ENCODE data around the gene TMEM95. TPM values are rescaled to one million over a fixed set of nuclear protein-coding genes. Genes with fewer than 3 reads are reported as not detected.
"Not testable (repeated sequence)": the region's sequence is repeated elsewhere in the genome, so short reads cannot be mapped to it uniquely, and the experiment has no call there.

TMEM95 gene
- total RNA-seq, 1 experiment from 2014 or later, result not detected

- H4K20me1 ChIP-seq (ENCODE audit: insufficient read depth), result no peaks in the 10 kb centered on the region
- no peak overlapping the region for H3K4me3 ChIP-seq (replicated peaks in 1 of 2; ENCODE audit: low read depth in 1 of 2, low read length in 2 of 2)
- ChIA-PET CTCF (no interaction called here), POLR2A (no interaction called here), RAD21 (ENCODE audit: low non-redundant PET in 1 of 2, low total read pairs in 2 of 2, uncharacterized antibody in 2 of 2, unreplicated experiment in 2 of 2) (no interaction called here)
- TF ChIP-seq POLR2AphosphoS5 (IDR thresholded peaks at IDR 0.05; ENCODE audit: low read depth, low read length) (no peak), CTCF (IDR thresholded peaks at IDR 0.05 in 2 of 3, conservative IDR thresholded peaks at IDR 0.05 in 1 of 3; ENCODE audit: borderline replicate concordance in 1 of 3, insufficient read depth in 1 of 3, low read depth in 2 of 3, low read length in 2 of 3) (no peak), SRF (IDR thresholded peaks at IDR 0.05; ENCODE audit: low read depth) (no peak), FOSL1 (IDR thresholded peaks at IDR 0.05; ENCODE audit: low read depth) (no peak), POLR2A (IDR thresholded peaks at IDR 0.05; ENCODE audit: borderline replicate concordance, extremely low read depth, insufficient read depth, insufficient read length) (no peak), EZH2 (IDR thresholded peaks at IDR 0.05) (no peak)
- peaks cover 3 to 34% of the 10 kb centered on the region in 2 experiments; a peak in 3 of 4 replicates for H3K4me1 ChIP-seq (ENCODE audit: control insufficient read depth in 1 of 2, insufficient read depth in 2 of 2, low read length in 2 of 2)
- no peak overlapping the region for H3K27ac ChIP-seq (ENCODE audit: low read depth, low read length)
- ATAC-seq (no peak), DNase-seq (ENCODE audit: low read depth, low spot score) (no peak)
- no peaks in the 10 kb centered on the region for H3K27me3 ChIP-seq (ENCODE audit: insufficient read depth, low read length)
- peaks cover 19% of the 10 kb centered on the region; the same call in 1 of the 2 replicates for H3K79me2 ChIP-seq (ENCODE audit: insufficient read depth, low read length)
- H2AFZ ChIP-seq (ENCODE audit: low read depth, low read length, poor library complexity, severe bottlenecking), result no peak overlapping the region
- H3K9ac ChIP-seq (ENCODE audit: low read length), result no peak overlapping the region
- intact Hi-C loops (cut with micrococcal nuclease), result no loop called here
- H3K36me3 ChIP-seq (ENCODE audit: control insufficient read depth in 1 of 2, insufficient read depth in 2 of 2, low read length in 2 of 2), result no peaks in the 10 kb centered on the region; a peak in 1 of 4 replicates
- no TSS peak for BruUV-seq (replicated peaks)
- no peaks in the 10 kb centered on the region for H3K9me3 ChIP-seq (ENCODE audit: control insufficient read depth in 1 of 2, insufficient read depth in 1 of 2, low read depth in 1 of 2, low read length in 2 of 2)
- H3K4me2 ChIP-seq (ENCODE audit: low read length), result no peak overlapping the region
- H3K9me2 ChIP-seq (ENCODE audit: insufficient read depth), result no peaks in the 10 kb centered on the region
Observed at GRCh38 chr17:7332111-7332510, 22.8 kb upstream of the TMEM95 start.

GRCh38 chr17:7332600-7333069, 22.3 kb upstream of the TMEM95 start:
- RAD21 ChIA-PET (ENCODE audit: low non-redundant PET in 1 of 2, low total read pairs in 2 of 2, uncharacterized antibody in 2 of 2, unreplicated experiment in 2 of 2); DNase-seq (ENCODE audit: low read depth, low spot score); H2AFZ ChIP-seq (ENCODE audit: low read depth, low read length, poor library complexity, severe bottlenecking); BruUV-seq (replicated peaks); H3K36me3 ChIP-seq (ENCODE audit: control insufficient read depth in 1 of 2, insufficient read depth in 2 of 2, low read length in 2 of 2); CTCF ChIA-PET; H3K9me2 ChIP-seq (ENCODE audit: insufficient read depth); POLR2A ChIA-PET; H3K4me3 ChIP-seq (replicated peaks in 1 of 2; ENCODE audit: low read depth in 1 of 2, low read length in 2 of 2); H4K20me1 ChIP-seq (ENCODE audit: insufficient read depth); H3K9me3 ChIP-seq (ENCODE audit: control insufficient read depth in 1 of 2, insufficient read depth in 1 of 2, low read depth in 1 of 2, low read length in 2 of 2); H3K27ac ChIP-seq (ENCODE audit: low read depth, low read length); ATAC-seq; H3K4me2 ChIP-seq (ENCODE audit: low read length); H3K27me3 ChIP-seq (ENCODE audit: insufficient read depth, low read length); intact Hi-C loops (cut with micrococcal nuclease); H3K9ac ChIP-seq (ENCODE audit: low read length): not testable (repeated sequence)
- Histone ChIP-seq H3K4me1 (ENCODE audit: control insufficient read depth in 1 of 2, insufficient read depth in 2 of 2, low read length in 2 of 2) (peaks cover 3 to 33% of the 10 kb centered on the region in 2 experiments; a peak in 3 of 4 replicates), H3K79me2 (ENCODE audit: insufficient read depth, low read length) (peaks cover 13% of the 10 kb centered on the region; the same call in 1 of the 2 replicates)
